Measurements from ENCODE around the gene IKZF1. TPM values are rescaled to one million over a fixed set of nuclear protein-coding genes. Genes with fewer than 3 reads are reported as not detected.

IKZF1 gene
- total and polyA plus RNA-seq, 2 donors (not counting 1 experiment from before 2014, with no cell fraction given) = 0.01 TPM; not detected in 1

GRCh38 chr7:50436133-50436806, 131.8 kb downstream of the IKZF1 start:
- Histone ChIP-seq H3K9me3 (ENCODE audit: control insufficient read depth, insufficient read depth, low read depth, low read length) (no peaks in the 10 kb centered on the region), H3K79me2 (ENCODE audit: control insufficient read depth, insufficient read depth, low read length) (no peaks in the 10 kb centered on the region), H3K27me3 (ENCODE audit: control insufficient read depth, insufficient read depth, low read length) (no peaks in the 10 kb centered on the region), H3K4me3 (replicated peaks in 1 of 4; ENCODE audit: control extremely low read depth in 1 of 4, insufficient read depth in 1 of 4, low read depth in 3 of 4, low read length in 4 of 4) (no peak overlapping the region), H3K4me1 (ENCODE audit: control insufficient read depth, extremely low read depth, insufficient read depth, low read length) (peaks cover 5% of the 10 kb centered on the region), H3K9ac (ENCODE audit: insufficient read depth, low read length) (no peak overlapping the region), H4K20me1 (ENCODE audit: control insufficient read depth, extremely low read depth, insufficient read depth, low read length) (no peaks in the 10 kb centered on the region), H3K4me2 (ENCODE audit: extremely low read depth, insufficient read depth, low read length) (no peak overlapping the region), H2AFZ (ENCODE audit: low read length) (no peak overlapping the region), H3K27ac (ENCODE audit: insufficient read depth, low read length) (peak overlapping the region; percentile 48), H3K36me3 (ENCODE audit: control insufficient read depth, insufficient read depth, low read length) (no peaks in the 10 kb centered on the region)
- TF ChIP-seq CTCF (conservative IDR thresholded peaks at IDR 0.05 in 1 of 2, IDR thresholded peaks at IDR 0.05 in 1 of 2; ENCODE audit: low read depth in 1 of 2, low read length in 2 of 2) (no peak), EZH2 (IDR thresholded peaks at IDR 0.05; ENCODE audit: low read length, missing control alignments) (no peak)
- peak; percentile 70 to 74 for DNase-seq (ENCODE audit: low read depth in 2 of 2)

GRCh38 chr7:50446542-50446960, 142.0 kb downstream of the IKZF1 start:
- TF ChIP-seq EZH2 (IDR thresholded peaks at IDR 0.05; ENCODE audit: low read length, missing control alignments) (no peak), CTCF (conservative IDR thresholded peaks at IDR 0.05 in 1 of 2, IDR thresholded peaks at IDR 0.05 in 1 of 2; ENCODE audit: low read depth in 1 of 2, low read length in 2 of 2) (no peak)
- no peaks in the 10 kb centered on the region for H3K36me3 ChIP-seq (ENCODE audit: control insufficient read depth, insufficient read depth, low read length)
- no peak overlapping the region for H2AFZ ChIP-seq (ENCODE audit: low read length)
- H3K4me3 ChIP-seq (replicated peaks in 1 of 4; ENCODE audit: control extremely low read depth in 1 of 4, insufficient read depth in 1 of 4, low read depth in 3 of 4, low read length in 4 of 4) = no peak overlapping the region
- no peaks in the 10 kb centered on the region for H4K20me1 ChIP-seq (ENCODE audit: control insufficient read depth, extremely low read depth, insufficient read depth, low read length)
- peaks cover 8% of the 10 kb centered on the region for H3K79me2 ChIP-seq (ENCODE audit: control insufficient read depth, insufficient read depth, low read length)
- no peak overlapping the region for H3K27ac ChIP-seq (ENCODE audit: insufficient read depth, low read length)
- no peaks in the 10 kb centered on the region for H3K27me3 ChIP-seq (ENCODE audit: control insufficient read depth, insufficient read depth, low read length)
- no peak overlapping the region for H3K9ac ChIP-seq (ENCODE audit: insufficient read depth, low read length)
- no peaks in the 10 kb centered on the region for H3K4me1 ChIP-seq (ENCODE audit: control insufficient read depth, extremely low read depth, insufficient read depth, low read length)
- no peaks in the 10 kb centered on the region for H3K9me3 ChIP-seq (ENCODE audit: control insufficient read depth, insufficient read depth, low read depth, low read length)
- DNase-seq (ENCODE audit: low read depth in 2 of 2) = peak; percentile 72 to 96
- no peak overlapping the region for H3K4me2 ChIP-seq (ENCODE audit: extremely low read depth, insufficient read depth, low read length)

- Histone ChIP-seq H3K4me1 (ENCODE audit: control insufficient read depth, extremely low read depth, insufficient read depth, low read length) (no peaks in the 10 kb centered on the region), H3K36me3 (ENCODE audit: control insufficient read depth, insufficient read depth, low read length) (no peaks in the 10 kb centered on the region), H2AFZ (ENCODE audit: low read length) (no peak overlapping the region), H3K79me2 (ENCODE audit: control insufficient read depth, insufficient read depth, low read length) (peaks cover 8% of the 10 kb centered on the region), H3K27me3 (ENCODE audit: control insufficient read depth, insufficient read depth, low read length) (no peaks in the 10 kb centered on the region), H3K27ac (ENCODE audit: insufficient read depth, low read length) (no peak overlapping the region), H3K9me3 (ENCODE audit: control insufficient read depth, insufficient read depth, low read depth, low read length) (no peaks in the 10 kb centered on the region), H4K20me1 (ENCODE audit: control insufficient read depth, extremely low read depth, insufficient read depth, low read length) (no peaks in the 10 kb centered on the region), H3K9ac (ENCODE audit: insufficient read depth, low read length) (no peak overlapping the region), H3K4me3 (replicated peaks in 1 of 4; ENCODE audit: control extremely low read depth in 1 of 4, insufficient read depth in 1 of 4, low read depth in 3 of 4, low read length in 4 of 4) (no peak overlapping the region), H3K4me2 (ENCODE audit: extremely low read depth, insufficient read depth, low read length) (no peak overlapping the region)
- TF ChIP-seq CTCF (conservative IDR thresholded peaks at IDR 0.05 in 1 of 2, IDR thresholded peaks at IDR 0.05 in 1 of 2; ENCODE audit: low read depth in 1 of 2, low read length in 2 of 2) (no peak), EZH2 (IDR thresholded peaks at IDR 0.05; ENCODE audit: low read length, missing control alignments) (no peak)
- no peak for DNase-seq (ENCODE audit: low read depth in 2 of 2)
These were observed 144.3 kb downstream of the IKZF1 start for GRCh38 chr7:50448823-50449222.
